GM19023 (cell line): ENCODE data around the gene TMEM151A.
"Not testable (repeated sequence)": the region's sequence is repeated elsewhere in the genome, so short reads cannot be mapped to it uniquely, and the experiment has no call there.

Experiments used
- ATAC-seq: cut with Tn5 transposase; IDR thresholded peaks from one replicate; pipeline ENCODE4 v1.9.1; 2021; ENCODE audit warnings: mild to moderate bottlenecking, moderate library complexity; ENCODE audit not compliant: unreplicated experiment

Gene TMEM151A

DNA sequence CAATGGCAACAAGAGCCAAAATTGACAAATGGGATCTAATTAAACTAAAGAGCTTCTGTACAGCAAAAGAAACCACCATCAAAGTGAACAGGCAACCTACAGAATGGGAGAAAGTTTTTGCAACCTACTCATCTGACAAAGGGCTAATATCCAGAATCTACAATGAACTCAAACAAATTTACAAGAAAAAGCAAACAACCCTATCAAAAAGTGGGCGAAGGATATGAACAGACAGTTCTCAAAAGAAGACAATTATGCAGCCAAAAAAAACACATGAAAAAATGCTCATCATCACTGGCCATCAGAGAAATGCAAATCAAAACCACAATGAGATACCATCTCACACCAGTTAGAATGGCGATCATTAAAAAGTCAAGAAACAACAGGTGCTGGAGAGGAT is 28.6 kb downstream of the TMEM151A start:
- ATAC-seq: not testable (repeated sequence)

DNA sequence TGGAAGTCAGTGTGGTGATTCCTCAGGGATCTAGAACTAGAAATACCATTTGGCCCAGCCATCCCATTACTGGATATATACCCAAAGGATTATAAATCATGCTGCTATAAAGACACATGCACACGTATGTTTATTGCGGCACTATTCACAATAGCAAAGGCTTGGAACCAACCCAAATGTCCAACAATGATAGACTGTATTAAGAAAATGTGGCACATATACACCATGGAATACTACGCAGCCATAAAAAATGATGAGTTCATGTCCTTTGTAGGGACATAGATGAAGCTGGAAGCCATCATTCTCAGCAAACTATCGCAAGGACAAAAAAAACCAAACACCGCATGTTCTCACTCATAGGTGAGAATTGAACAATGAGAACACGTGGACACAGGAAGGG is 29.1 kb downstream of the TMEM151A start:
- not testable (repeated sequence) for ATAC-seq

DNA sequence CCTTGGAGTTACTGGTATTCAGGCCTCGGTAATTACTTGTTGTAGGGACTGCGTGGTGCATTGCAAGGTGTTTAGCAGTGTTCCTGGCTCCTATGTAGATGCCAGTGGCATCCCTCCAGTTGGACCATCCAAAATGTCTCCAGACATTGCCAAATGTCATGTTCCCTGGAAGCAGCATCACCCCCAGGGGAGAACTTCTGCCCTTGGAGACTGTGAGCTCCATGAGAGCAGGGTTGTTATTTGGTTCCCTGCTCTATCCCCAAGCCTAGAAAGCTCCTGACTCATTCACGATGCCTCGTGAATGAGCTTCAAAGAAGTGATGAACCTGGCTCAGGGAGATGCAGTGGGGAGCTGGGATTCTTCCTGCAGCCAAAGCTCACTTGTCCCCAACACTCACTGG is 29.9 kb downstream of the TMEM151A start:
- ATAC-seq: no peak

DNA sequence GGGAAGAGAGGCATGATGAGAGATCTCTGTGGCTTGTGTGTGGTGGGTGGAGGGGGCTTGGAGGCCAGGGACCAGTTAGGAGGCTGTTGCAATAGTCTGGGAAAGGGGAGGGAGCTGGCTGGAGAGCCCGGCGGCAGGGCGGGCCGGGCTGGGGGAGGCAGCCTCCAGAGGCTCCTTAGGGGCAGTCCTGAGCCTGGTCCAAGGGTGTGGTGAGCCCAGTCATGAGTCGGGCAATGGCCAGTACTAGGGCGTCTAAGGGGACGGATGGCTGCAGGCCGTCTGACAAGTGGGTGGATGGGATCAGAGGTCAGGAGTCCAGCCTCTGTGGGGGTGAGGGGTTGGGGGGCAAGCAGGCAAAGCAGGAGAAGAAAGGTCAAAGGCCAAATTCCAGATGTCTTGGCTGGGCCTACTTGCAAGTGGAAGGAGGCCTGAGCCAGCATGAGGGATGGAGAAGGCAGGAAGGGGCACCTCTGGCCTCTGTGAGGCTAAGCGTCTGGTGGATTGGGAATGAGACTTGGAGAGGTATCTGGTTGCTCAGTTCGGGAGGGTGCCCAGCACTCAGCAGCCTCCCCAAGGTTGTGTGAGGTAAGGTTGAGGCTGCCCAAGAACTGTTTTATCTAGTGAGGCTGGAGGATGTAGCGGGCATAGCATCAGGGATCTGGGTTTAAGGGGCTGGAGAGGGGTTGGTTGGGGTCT is 31.2 kb downstream of the TMEM151A start:
- ATAC-seq: no peak

DNA sequence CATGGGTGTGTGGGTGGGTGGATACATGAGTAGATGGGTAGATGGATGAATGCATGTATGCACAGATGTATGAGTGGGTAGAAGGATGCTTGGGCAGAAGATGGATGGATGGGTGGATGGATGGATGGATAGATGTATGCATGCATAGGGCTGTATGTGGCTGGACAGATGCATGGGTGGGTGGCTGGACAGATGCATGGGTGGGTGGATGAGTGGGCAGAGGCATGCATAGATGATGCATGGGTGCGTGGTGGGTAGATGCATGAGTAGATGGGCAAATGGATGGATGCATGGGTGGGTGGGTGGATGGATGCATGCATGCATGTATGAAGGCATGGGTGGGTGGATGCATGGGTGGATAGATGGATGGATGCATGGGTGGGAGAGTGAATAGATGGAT is 32.0 kb downstream of the TMEM151A start:
- ATAC-seq: no peak

DNA sequence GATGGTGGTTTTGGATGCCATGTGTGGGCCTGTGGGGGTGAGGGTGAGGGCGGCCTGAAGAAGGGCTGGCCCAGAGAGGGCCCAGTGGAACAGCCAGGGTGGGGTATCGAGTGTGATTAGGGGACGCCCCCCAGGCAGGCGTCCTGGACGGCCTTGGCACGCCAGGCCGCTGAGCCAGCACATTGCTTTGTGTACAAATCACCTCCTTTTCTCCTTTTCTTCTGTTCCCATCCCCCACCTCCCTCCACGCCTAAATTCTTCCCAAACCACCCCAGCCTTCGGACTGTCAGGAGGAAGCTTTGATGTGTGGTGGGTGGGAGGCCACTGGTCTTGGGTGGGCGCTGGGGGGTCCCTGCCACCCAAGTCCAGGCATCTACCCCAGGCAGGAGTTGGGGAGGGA is 33.0 kb downstream of the TMEM151A start:
- ATAC-seq: no peak

DNA sequence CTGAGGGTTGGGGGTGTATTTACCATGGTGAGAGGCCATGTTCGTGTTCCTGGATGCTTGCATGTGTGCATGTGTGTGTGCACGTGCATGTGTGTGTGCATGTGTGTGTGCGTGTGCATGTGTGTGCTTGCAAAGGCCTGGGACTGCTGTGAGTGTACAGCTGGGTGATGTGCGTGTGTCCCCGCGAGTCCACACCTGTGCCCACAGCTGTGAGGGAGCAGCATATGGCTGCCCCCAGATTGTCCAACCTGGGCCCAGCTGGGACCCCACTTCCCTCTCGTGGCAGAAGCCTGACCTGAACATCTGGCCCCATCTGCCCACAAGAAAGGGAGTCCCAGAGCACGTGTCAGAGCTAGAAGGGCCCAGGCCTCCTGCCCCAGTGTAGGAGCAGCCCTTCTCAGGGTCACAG is 33.6 kb downstream of the TMEM151A start:
- ATAC-seq: no peak

DNA sequence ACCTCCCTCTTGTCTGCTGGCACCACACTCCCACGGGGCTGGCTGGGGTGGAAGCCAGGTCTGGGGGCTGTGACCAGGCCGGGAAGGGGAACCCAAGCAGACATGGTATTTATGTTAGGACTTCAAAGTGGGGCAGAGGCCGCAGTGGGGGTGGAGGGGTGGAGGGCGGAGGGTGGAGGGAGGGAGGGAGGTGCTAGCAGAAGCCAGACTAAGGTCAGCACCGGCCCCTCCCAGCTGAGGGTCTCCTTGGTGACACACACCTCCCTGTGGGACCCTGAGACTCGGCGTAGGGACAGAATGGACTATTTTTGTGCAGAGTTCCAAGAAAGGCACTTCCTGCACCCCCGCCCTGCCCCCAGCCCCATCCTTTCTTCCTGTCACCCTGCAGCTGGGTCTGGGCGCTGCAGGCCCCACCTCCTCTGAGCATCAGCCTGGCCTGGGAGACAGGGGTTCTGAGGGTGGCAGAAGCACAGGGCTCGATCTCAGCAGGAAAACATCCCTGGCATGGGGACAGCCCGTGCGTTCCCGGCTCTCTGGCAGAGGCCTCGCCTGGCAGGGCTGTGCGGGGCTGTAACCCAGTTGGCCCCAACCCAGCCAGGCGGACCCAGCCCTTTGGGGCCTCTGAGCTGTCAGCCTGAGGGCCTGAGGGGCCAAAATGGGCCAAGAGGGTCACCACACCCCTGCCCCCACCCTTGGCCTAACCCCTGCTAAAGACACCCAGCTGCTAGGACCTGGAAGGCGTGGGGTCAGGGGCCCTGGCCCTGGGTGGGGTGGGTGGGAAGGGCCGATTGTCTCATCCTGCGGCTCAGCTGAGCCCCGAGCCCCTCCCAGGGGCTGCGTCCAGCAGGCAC is 34.8 kb downstream of the TMEM151A start:
- no peak for ATAC-seq

DNA sequence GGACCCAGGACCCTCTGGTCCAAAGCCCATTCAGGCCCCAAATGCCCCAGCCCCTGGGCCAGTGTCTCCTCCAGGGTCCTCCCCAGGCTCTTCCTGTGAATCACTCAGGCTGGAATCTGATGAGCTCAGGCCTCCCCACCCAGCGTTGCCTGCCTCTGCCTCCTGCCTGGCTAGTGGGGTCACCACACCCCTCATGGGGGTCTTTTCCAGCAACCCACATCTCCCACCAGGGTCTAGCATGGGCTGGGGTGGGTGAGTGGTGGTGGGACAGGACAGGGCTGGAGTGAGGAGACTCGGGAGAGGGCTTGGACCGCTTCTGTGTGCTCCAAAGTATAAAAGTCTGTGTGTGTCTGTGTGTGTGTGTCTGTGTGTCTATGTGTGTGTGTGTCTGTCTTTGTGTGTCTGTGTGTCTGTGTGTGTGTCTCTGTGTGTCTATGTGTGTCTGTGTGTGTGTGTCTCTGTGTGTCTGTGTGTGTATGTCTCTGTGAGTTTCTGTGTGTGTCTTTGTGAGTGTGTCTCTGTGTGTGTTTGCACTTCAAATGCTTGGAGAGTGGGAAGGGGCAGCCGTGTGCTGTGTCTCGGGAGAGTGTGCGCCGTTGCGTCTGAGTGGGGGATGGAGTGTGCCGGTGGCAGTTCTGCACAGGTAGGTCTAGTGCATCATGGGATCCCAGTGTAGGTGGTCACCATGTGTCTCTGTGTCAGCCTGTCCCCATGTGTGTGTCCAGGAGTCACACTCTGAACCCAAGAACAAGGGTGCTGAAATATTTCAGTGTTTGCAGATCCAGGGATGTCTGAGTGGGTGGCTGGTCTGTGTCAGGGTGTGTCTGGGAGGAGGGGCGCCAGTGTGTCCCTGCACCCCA is 35.7 kb downstream of the TMEM151A start:
- no peak for ATAC-seq

DNA sequence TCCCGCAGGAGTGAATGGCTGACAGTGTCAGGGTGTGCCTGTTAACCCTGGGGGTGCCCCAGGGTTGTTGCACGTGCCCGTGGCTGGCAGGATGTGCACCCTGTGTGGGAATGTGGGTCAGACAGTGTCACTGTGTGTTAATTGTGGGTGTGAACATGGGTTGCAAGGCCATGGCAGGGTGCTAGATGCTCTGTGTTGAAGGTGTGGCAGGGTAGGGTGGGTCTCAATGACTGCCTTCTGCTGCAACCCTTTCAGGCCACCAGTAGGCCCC is 36.3 kb downstream of the TMEM151A start:
- no peak for ATAC-seq

DNA sequence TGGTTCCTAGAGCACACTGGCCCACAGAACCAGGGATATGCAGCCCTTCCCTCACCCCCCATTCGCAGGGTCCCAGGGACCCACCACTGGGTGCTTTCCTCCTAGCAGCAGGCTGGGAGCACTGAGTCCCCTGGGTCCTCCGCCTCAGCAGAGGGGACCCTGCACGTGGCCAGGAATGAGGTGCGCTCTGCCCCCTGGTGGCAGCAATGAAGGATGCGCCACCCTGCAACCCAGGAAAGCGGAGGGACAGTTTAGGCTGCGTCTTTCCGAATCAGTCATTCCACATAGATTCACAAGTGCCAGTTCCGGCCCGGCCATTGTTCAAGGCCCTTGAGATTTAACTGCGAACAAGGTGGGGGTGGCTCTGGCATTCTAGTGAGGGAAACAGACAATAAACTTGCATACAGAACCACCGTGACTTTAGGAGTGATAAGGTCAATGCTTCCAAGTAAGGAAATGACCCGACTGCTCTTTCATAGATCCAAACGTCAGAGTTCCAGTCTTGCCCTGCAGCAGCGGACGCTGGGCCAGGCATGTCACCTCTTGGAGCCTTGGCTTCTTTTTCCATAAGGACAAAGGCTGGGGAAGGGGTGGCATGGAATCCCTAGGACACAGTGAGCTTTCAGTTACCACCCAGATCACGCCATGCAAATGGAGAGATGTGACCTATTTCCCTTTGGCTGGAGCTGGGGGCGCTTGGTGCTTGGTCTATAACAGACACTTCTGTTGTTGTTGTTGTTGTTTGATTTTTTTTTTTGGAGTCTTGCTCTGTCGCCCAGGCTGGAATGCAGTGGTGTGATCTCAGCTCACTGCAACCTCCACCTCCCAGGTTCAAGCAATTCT is 36.8 kb downstream of the TMEM151A start:
- no peak for ATAC-seq

DNA sequence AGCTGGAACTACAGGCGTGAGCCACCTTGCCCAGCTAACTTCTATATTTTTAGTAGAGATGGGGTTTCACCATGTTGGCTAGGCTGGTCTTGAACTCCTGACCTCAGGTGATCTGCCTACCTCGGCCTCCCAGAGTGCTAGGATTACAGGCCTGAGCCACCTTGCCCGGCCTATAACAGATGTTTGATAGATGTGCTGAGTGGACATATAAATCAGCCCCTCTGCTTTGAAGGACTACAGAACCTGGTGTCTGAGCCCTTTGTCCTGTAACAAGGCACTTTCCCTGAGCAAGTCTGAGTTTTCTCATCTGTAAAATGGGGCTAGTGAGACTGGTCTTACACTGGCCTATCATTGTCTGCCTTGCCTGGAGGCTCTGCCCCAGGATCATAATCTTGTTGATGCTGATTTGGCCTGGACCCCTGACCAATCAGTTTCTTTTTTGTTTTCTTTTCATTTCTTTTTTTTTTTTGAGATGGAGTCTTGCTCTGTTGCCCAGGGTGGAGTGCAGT is 37.5 kb downstream of the TMEM151A start:
- no peak for ATAC-seq

DNA sequence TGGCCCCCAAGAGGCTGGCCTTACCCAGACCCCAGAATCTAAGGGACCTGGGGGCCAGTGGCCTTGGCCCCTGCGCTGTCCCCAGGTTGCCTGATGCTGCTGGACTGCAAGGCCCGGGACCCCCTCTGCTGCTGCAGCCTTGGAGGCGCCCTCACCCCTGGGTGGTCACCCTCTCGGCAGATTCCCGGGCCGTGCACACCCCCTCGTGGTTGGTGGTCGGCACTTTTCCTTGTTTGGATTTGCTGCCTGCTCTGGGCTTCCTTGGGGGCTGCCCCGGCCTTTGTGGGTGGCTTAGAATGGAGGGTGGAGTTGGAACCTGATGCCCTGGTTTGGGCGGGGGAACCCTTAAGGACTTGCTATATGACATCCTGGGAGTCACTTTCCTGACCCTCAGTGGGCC is 39.2 kb downstream of the TMEM151A start:
- ATAC-seq: no peak

DNA sequence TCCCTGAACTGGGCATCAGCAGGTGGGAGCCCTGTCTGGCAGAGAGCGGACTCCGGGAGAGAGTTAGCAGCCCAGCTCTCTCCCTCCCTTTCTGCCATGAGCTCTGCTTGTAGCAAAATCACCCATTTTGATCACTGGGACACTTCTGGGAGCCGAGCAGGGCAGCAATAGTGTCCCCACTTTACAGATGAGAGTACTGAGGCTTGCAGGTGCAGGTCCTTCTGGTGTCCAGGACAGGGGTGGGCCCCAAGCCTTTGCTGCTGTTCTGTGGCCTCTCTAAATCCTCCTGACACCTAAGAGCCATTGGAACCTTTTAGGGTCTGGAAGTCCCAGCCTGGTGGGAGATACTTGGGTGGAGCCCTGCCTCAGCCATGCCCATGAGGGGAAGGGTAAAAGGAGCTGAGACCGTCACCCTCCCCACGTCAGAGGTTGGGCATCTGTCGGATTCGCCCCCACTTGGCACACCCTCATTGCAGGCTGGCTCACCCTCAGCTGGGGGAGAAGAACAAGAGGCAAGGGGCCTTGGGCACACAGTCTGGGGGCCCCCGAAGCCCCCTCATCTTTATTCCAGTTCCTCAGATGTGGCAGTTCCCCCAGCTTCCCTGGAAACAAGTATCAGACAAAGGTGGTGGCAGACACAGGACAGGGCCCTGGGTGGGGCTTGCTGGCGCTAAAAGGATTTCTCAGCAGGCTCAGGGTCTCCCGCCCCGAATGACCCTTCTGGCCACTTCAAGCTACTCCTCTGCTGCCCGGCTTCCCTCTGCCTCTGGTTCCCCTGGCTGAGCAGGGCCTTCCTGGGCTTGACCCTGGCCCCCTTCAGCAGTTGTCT is 40.1 kb downstream of the TMEM151A start:
- no peak for ATAC-seq

DNA sequence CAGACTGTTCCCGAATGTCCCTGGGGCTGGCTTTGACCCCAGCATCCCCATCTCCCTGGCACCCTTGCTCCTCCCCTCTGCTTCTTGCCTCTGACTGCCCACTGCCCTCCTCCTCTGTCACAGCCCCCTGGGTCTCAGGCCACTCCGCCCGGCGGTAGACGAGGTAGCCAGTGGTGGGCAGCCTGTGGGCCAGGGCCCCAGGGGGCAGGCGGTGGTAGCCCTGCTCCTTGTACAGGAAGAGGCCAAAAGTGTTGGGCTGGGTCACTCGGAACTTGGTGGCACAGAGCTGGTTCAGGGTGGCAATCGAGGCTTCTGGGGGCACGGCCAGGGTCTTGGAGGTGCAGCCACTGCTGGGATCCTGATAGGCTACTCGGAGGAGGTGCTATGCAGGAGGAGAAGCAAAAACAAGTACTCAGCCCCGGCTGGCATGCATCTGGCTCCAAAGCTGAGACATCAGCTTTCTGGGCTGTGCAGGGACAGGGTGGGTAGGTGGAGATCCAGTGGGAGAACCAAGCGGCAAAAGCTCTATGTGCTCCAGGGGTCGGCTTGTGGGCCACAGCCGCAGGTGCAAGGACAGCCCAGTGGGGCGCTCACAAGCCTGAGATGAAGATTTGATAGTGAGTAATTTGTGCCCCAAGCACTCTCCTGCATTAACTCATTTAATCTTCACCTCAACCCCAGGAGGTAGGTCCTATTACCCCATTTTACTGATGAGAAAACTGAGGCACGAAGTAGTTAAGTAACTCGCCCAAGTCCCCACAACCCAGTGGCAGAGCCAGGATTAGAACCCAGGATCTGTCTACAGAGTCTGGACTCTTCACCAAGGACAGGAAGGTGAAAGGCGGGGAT is 40.9 kb downstream of the TMEM151A start:
- ATAC-seq: no peak

DNA sequence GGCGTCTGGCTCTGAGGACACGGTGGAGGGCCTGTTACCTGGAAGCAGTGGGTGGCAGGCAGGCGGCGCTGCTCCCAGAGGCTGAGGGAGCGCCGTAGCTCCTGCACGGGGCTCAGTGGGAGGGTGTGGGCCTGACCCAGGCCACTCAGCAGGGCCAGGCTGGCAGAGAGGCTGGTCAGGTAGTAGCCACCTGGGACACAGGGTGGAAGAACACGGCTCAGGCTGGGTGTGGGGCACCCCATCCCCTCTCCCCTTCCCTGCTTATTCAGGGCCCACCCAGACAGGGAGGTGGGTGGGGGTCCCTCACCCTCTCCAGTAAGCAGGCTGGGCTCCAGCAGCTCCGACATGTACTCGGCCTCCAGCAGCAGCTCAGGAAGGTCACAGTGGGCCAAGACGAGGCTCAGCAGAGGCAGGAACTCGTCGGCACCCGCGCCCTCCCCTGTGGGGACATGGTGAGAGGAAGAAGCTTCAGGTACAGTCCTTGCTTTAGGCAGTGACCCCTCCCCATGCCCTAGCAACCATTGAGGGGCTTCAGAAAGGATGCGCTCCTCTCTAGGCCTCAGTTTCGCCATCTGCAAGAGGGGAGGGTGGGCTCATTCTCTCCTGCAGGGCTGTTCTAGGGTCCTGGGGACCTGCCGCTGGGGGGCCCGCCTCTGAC is 41.7 kb downstream of the TMEM151A start:
- no peak for ATAC-seq

DNA sequence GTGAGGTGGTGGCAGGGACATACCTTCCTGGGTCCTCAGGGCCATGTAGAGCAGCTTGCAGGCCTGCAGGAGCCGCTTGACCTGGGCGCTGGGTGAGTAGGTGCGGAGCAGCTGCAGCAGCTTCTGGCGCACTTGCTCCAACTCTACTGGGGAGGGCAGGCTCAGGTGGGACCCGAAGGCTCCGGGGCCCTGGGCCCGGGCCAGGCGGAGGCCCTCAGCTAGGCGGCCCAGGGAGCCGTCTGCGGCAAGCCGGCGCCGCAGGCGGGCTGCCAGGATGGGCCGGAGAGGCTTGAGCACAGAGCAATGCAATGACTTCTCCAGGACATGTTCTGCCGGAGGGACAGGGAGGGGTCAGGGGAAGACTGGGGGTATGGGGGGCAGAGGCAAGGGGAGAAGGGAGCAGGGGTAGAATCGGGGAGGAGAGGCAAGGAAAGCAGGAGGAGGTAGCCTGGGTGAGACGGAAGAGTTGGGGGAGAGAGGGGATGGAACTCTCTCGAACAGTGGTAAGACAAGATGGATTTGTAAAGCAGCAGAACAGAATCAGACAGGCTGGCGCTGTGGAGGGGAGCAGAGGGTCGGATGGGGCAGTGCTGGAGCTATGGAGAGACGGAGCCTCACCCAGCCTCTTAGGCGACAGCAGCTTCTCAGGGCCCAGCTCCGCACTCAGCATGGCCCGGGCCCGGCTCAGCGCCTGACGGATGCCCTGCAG is 42.4 kb downstream of the TMEM151A start:
- ATAC-seq: no peak
